Mammary microvascular endothelial cell (primary cell): ENCODE data around the gene IGLON5. TPM values are rescaled to one million over a fixed set of nuclear protein-coding genes. Genes with fewer than 3 reads are reported as not detected.

Experiments used
- total RNA-seq: library from RNA; depleted of rRNA; stranded (reverse); fragments of >200 nt; gene quantifications from 2 replicates; pipeline ENCODE4 v1.2.3, GENCODE V29; 2015

IGLON5 gene
- total RNA-seq, result not detected in 2 replicates

DNA sequence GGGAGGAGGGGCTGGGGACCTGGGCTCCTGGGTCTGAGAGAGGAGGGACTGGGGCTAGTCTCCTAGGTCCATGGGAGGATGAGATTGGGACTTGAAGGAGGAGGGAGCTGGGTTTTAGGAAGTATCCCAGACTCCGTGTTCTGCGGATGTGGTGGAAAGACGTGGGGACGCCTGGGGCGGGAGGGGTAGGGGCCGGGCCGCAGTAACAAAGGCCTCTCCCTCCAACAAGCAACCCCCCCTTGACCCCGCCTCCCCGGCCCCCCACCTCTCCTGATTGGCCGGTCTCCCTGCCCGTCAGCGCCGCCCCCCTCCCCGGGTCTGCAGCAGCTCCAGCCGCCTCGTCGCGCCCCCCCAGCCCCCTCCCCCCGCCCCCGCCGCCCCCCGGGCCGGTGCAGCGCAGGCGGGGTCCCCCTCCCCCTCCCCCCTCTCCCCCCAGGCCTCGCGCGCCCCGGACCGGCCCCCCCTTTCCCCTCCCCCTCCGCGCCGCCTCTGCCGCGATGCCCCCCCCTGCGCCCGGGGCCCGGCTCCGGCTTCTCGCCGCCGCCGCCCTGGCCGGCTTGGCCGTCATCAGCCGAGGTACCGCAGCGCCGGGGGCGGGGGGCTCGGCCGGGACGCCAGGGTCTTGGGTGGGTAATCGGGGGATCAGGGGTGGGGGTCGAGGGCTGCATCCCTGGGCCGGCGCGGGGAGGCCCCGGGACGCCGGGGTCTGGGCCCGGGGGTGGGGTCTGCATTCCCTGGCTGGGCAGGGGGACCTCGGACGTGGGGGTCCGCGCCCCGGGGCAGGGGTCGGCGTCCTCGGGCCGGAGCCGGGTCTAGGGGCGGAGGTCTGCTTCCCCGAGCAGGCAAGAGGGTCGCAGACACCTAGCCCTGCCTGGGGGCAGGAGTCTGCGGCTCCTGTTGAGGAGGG, at the start of gene IGLON5:
TSS of gene IGLON5 (plus strand) at position 294 of the 907 bp plus-strand sequence. CDS start at position 498, 204 bp downstream.

GRCh38 chr19:51341976-51342580, 30.6 kb downstream of the IGLON5 start, which contains the start of gene VSIG10L:
Gene VSIG10L (minus strand): TSS chr19:51342139. CDS start chr19:51342124, 15 bp downstream.

GRCh38 chr19:51365965-51366388, 54.5 kb downstream of the IGLON5 start, which contains the start of gene ETFB:
Gene ETFB (minus strand): TSS chr19:51366388. CDS start chr19:51366326, 62 bp downstream.

DNA sequence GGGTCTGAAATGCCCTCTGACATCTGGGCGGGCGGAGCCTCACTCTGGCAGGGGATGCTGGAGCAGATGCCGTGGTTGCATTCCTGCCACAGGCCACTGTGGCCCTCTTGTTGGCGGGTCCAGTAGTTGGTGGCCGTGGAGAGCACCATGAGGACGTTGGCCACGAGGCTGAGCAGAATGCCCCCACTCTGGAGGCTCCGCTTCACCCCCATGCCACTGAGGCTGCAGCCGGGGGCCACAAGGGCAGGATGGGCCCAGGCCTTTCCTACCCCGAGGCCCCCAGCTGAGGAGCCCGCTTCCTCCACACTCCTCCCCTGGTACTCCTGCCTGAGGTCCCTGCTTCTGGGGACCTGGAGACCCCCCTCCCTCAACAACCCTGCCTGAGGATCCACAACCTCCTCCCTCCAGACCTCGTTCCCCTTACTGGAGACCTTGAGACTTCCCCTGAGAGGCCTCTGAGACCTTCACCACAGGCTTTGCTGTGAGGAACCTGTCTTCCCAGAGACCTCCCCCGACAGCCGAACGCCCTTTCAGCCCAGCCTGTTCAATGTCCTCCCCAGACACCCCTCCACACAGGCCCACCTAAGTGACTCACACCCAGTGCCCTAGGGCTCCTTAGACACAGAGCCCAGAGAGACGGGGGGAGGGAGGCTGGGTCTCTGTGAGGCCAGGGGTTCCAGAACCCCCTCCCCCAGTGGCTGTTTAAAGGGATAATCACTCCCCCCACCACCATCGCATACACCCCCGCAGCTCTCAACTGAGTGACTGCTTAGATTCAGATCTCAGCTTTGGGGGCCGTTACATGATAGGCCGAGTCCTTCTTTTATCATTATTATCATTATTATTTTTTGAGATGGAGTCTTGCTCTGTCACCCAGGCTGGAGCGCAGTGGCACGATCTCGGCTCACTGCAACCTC, 57.2 kb downstream of the IGLON5 start, which contains the start of gene CLDND2:
TSS of gene CLDND2 (minus strand) at position 638 of the 917 bp plus-strand sequence. CDS start at position 212, 426 bp downstream.

GRCh38 chr19:51372649-51373504, 61.4 kb downstream of the IGLON5 start, which contains the start of gene NKG7:
Gene NKG7 (minus strand): TSS chr19:51372654. CDS start chr19:51372535, 119 bp downstream.

Other genes with a start within 250 kb of the IGLON5 start
- not detected in 2 replicates for gene KLK13, start 246.6 kb upstream of the IGLON5 start, total RNA-seq
- not detected in 2 replicates for gene KLK14, start 228.8 kb upstream of the IGLON5 start, total RNA-seq
- gene CTU1, start 203.2 kb upstream of the IGLON5 start, total RNA-seq, result 12.1 and 14.8 TPM in 2 replicates
- not detected in 2 replicates for gene SIGLEC9, start 186.7 kb upstream of the IGLON5 start, total RNA-seq
- gene SIGLEC7, start 169.3 kb upstream of the IGLON5 start, total RNA-seq, result not detected in 2 replicates
- not detected in 2 replicates for gene CD33, start 86.6 kb upstream of the IGLON5 start, total RNA-seq
- not detected in 2 replicates for gene SIGLECL1, start 60.6 kb upstream of the IGLON5 start, total RNA-seq
- gene VSIG10L, start 30.5 kb downstream of the IGLON5 start, total RNA-seq, result 0.27 and 0.39 TPM in 2 replicates
- 76.7 and 86.1 TPM in 2 replicates for gene ETFB, start 54.7 kb downstream of the IGLON5 start, total RNA-seq
- not detected in 2 replicates for gene CLDND2, start 57.4 kb downstream of the IGLON5 start, total RNA-seq
- gene NKG7, start 61.0 kb downstream of the IGLON5 start, total RNA-seq, result not detected in 2 replicates
- not detected in 2 replicates for gene LIM2, start 76.3 kb downstream of the IGLON5 start, total RNA-seq
- not detected in 2 replicates for gene C19orf84, start 78.9 kb downstream of the IGLON5 start, total RNA-seq
- not detected in 2 replicates for gene SIGLEC10, start 106.0 kb downstream of the IGLON5 start, total RNA-seq
- gene SIGLEC8, start 146.8 kb downstream of the IGLON5 start, total RNA-seq, result not detected in 2 replicates
- not detected in 2 replicates for gene CEACAM18, start 166.9 kb downstream of the IGLON5 start, total RNA-seq
- not detected in 2 replicates for gene SIGLEC12, start 190.2 kb downstream of the IGLON5 start, total RNA-seq
- not detected in 2 replicates for gene SIGLEC6, start 220.0 kb downstream of the IGLON5 start, total RNA-seq